Measurements from ENCODE around the gene ARL8A. TPM values are rescaled to one million over a fixed set of nuclear protein-coding genes. Genes with fewer than 3 reads are reported as not detected.

ARL8A gene
- total RNA-seq, 1 donor from 2014 or later = 38.5 TPM

DNA sequence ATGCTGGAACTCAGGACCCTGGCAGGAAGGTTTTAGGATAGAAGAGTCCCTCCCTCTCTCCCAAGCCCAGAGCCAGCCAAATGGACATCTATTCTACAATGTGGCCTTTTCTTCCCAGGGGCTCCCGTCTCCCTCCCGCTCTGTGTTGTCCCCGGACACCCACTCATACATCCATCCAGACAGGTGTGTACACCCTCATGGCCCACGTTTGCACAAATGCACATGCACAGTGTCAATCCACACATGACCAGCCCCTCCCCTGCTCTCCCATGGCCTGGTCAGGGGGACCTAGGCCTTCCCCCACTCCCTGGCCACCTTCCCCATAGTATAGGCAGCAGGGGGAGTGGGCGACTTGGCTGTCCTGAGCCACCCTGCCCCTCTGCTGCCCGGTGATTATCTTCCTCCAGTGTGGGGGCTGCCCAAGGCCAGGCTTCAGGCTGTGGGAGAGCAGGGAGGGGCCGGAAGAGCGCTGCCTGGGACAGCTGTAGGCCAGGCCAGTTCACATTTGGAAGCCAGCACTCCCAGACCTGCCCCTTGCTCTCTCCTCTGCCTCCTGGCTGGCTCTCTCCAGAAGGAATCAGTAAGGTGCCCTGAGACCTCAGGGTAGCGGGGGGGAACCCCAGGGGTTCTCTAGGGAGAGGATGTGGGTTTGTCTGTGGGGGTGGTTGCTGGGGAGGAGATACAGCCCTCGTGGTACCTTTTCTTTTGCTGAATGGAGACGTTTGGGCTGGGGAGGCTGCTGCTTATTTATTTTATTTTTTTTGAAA lies 19.9 kb upstream of the ARL8A start:
- Histone ChIP-seq H3K27me3 (no peaks in the 10 kb centered on the region), H3K4me3 (no peak overlapping the region), H3K27ac (no peak overlapping the region), H3K4me1 (no peaks in the 10 kb centered on the region), H3K9me3 (no peaks in the 10 kb centered on the region), H3K36me3 (no peaks in the 10 kb centered on the region)
- no peak for DNase-seq (ENCODE audit: low spot score in 2 of 2)
- intact Hi-C loops (cut with DNase I) = no loop called here
- TF ChIP-seq CTCF (IDR thresholded peaks at IDR 0.05) = no peak

DNA sequence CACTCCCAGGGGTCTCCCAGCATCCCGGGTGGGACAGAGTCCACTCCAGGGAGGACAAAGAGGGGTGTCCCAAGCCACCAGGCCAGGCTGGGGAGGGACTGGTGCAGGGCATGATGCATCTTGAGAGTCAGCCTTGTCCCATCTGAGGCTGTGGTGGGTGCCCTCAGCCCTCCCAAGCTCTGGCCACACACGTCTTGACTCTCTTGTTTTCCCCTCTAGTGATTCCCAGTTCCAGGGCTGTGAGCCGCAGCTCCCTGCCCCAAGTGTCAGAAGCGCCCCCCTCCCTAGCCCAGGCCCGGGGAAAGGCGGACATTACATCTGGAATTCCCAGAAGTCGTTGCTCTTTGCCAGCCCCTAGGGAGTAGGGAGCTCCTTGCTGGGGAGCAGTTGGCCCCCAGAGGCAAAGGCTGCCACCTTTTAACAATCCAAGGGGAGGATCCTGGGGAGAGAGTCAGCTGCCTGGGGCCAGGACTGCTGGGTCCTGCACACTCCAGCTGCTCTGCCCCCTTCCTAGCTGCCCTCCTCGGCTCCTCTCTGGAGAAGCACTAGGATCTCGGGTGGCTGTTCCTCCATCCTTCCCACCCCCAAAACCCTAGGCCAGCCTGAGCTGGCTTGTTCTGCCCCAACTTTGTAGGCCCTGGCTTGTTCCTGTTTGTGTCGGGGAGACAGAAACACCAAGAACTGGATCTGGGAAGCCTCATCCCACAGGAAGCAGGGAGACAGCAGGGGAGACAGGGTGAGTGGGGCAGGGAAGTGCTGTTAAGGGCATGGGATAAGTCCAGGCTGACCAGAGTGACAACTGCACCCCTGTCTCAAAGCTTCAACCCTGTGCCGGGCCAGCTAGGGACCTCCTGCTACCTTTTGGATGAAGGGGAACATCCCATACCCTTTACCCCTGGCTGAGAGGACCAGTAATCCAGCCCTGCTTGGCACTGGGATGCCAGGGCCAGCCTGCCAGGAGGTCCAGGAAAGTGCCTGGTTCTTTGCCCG lies 19.0 kb upstream of the ARL8A start:
- H3K36me3 ChIP-seq = no peaks in the 10 kb centered on the region
- intact Hi-C loops (cut with DNase I) = no loop called here
- no peak overlapping the region for H3K4me3 ChIP-seq
- no peak overlapping the region for H3K27ac ChIP-seq
- H3K4me1 ChIP-seq = no peaks in the 10 kb centered on the region
- no peaks in the 10 kb centered on the region for H3K9me3 ChIP-seq
- no peak for TF ChIP-seq CTCF (IDR thresholded peaks at IDR 0.05)
- DNase-seq (ENCODE audit: low spot score in 2 of 2) = no peak
- no peaks in the 10 kb centered on the region for H3K27me3 ChIP-seq

- no peak for TF ChIP-seq CTCF (IDR thresholded peaks at IDR 0.05)
- no peak overlapping the region for H3K27ac ChIP-seq
- intact Hi-C loops (cut with DNase I) = no loop called here
Measured at GRCh38 chr1:202162418-202163280, 18.1 kb upstream of the ARL8A start.

GRCh38 chr1:202162047-202162417 lies 17.5 kb upstream of the ARL8A start:
- no peaks in the 10 kb centered on the region for H3K27me3 ChIP-seq
- H3K27ac ChIP-seq = no peak overlapping the region
- no peak for TF ChIP-seq CTCF (IDR thresholded peaks at IDR 0.05)
- no peak for DNase-seq (ENCODE audit: low spot score in 2 of 2)
- H3K36me3 ChIP-seq = no peaks in the 10 kb centered on the region
- intact Hi-C loops (cut with DNase I) = no loop called here
- H3K4me3 ChIP-seq = no peak overlapping the region
- H3K9me3 ChIP-seq = no peaks in the 10 kb centered on the region
- H3K4me1 ChIP-seq = no peaks in the 10 kb centered on the region

More at GRCh38 chr1:202162418-202163280, 18.1 kb upstream of the ARL8A start:
- no peak for DNase-seq (ENCODE audit: low spot score in 2 of 2)
- no peaks in the 10 kb centered on the region for H3K9me3 ChIP-seq
- H3K4me3 ChIP-seq = no peak overlapping the region
- H3K27me3 ChIP-seq = no peaks in the 10 kb centered on the region
- H3K4me1 ChIP-seq = no peaks in the 10 kb centered on the region
- H3K36me3 ChIP-seq = no peaks in the 10 kb centered on the region
